MM.1S (cell line): Measurements from ENCODE around the gene ADARB2.

Source experiments
- CTCF ChIP-seq: fragments of 300-600 bp; sonication (generic); IDR thresholded peaks from 2 replicates; pipeline ENCODE4 v1.5.1; 2016; ENCODE audit warnings: antibody characterized with exemption, low read length, mixed read lengths
- EZH2 ChIP-seq: fragments of 300-600 bp; sonication (generic); optimal IDR thresholded peaks from 2 replicates; pipeline ENCODE3; 2017; ENCODE audit warnings: low read depth, mild to moderate bottlenecking, antibody characterized with exemption, low read length, mixed read lengths
- EZH2phosphoT487 ChIP-seq: fragments of 300-600 bp; sonication (generic); IDR thresholded peaks from 2 replicates; pipeline ENCODE4 v1.6.1; 2018; ENCODE audit warnings: antibody characterized with exemption, low read length

- TF ChIP-seq CTCF = no peak
- TF ChIP-seq EZH2 = no peak
- TF ChIP-seq EZH2phosphoT487 = no peak
These were observed 75.9 kb downstream of the ADARB2 start for GRCh38 chr10:1661416-1661815.
